Measurements from ENCODE around the gene LEPROT. TPM values are rescaled to one million over a fixed set of nuclear protein-coding genes. Genes with fewer than 3 reads are reported as not detected.
"Not testable (repeated sequence)": the region's sequence is repeated elsewhere in the genome, so short reads cannot be mapped to it uniquely, and the experiment has no call there.

The LEPROT gene
- total RNA-seq, 1 donor from 2014 or later, result 33.1 TPM

DNA sequence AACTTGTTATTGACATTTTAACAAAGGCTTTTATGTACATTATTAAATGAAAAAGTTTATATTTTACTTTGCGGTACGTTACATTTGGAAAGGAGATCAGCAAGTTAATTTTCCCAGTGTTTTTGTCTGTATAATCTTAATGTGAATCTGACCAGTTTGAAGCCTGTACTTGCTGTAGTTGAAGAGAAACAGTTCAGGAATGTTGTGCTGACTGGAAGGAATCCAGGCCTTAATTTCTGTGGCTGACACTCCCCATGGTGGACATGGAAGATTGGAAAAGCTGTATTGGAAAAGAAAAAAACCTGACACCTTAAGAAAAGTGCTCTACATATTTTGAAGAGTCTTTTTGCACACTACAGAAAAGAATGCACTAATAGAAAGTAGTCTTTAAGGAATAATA is 15.5 kb downstream of the LEPROT start:
- DNase-seq (ENCODE audit: low spot score), result no peak
- ATAC-seq, result no peak

DNA sequence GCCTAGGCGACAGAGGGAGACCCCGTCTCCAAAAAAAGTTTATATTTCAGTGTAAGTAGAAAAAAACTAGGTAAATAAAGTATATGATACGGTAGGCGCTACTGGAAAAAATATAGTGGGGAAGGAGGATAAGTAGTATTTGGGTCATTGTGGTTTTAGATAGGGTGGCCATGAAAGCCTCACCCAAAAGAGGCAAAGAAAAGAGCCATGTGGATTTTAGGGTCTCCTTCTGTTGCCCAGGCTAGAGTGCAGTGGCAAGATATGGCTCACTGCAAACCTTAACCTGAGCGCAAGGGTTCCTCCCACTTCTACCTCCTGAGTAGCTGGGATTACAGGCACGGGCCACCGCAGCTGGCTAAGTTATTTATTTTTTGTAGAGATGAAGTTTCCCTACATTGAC is 17.1 kb downstream of the LEPROT start:
- ATAC-seq (no peak), DNase-seq (ENCODE audit: low spot score) (no peak)

DNA sequence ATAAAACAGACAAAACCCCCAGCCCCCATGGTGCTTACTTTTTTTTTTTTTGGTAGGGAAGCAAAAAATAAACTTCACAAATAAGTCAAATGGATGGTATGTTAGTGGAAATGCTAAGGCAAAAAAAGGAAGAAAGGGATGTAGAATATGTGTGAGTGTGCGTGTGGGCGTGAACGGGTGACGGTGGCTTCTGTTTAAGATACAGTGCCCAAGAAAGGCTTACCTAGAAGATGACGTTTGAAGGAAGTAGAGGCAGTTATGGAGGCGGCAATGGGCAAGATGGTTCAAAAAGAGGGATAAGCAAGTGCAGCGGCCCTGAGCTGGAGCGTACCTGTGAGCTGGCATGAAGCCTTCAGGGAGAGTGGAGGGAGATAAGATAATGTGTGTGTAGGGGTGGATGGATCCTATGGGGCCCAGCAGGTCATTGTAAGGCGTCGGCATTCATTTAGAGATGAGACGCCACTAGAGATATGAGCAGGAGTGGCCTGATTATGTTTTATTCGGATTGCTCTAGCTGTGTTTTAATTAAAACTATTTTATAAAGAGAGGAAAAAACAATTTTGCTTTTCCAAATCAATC is 19.9 kb downstream of the LEPROT start:
- ATAC-seq (no peak), DNase-seq (ENCODE audit: low spot score) (no peak)

DNA sequence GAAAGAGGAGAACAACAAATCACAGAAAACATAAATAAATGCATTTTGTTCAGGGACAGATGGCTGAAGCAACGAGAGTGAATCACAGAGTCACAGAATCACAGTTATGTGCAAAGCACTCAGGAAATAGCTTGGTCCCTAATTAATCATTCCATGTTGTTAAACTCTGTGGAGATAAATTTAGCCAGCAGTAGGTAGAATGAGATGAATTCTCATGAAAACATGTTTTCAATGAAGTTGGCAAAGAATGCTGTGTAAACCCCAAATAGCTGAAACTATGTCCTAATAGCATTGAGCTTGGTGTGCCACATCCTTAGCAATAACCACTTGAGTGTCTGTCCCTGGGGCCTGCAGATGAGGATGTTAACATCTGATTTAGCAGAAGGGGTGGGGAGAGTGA is 20.4 kb downstream of the LEPROT start:
- ATAC-seq (no peak), DNase-seq (ENCODE audit: low spot score) (no peak)

DNA sequence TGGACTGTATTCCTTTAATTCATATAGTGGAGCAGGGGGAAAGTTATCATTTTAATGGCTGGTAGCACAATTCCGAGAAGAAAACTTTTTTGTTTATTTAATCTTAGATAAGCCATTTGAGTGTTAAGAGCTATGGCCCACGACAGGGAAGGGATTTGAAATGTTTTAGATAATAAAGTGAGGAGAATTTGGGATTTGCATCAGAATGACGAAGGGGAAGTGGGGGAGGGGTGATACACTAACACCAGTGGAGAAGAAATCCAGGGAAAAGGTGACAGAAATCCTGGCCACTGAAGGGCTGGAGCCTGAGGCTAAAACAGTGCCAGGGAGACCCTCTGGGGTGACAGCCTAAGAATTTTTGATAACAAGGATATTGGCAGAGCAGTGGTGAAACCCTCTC is 21.0 kb downstream of the LEPROT start:
- DNase-seq (ENCODE audit: low spot score) (no peak), ATAC-seq (no peak)

DNA sequence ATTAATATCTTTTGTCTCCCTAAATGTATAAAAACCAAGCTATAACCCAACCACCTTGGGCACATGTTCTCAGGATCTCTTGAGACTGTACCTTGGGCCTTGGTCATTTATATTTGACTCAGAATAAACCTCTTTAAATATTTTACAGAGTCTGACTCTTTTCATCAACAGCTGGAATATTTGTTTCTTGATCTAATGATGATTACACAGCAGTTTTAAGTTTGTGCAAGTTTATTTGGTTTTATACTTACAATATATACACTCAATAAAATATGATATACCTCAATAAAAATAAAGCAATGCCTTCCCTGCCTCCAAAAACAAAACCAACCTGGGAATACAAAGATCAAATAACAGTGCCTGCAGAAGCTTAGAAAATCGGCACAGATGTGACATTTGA is 22.0 kb downstream of the LEPROT start:
- ATAC-seq, result no peak
- no peak for DNase-seq (ENCODE audit: low spot score)

DNA sequence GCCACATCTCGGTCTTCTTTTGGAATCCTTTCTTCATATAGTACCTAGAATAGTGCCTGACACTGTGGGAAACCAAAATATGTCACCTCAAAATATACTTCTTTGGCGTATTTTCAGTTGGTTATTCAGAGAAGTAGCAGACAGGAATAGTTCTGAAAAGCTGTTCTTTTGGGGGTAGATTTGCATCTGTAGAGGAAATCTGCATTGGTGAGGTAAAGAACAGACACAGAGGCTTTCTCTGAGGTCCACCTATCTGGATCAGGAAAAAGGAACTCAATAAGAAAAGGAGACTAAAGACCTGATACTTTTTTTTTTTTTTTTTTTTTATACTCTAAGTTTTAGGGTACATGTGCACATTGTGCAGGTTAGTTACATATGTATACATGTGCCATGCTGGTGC is 23.2 kb downstream of the LEPROT start:
- no peak for ATAC-seq
- no peak for DNase-seq (ENCODE audit: low spot score)

DNA sequence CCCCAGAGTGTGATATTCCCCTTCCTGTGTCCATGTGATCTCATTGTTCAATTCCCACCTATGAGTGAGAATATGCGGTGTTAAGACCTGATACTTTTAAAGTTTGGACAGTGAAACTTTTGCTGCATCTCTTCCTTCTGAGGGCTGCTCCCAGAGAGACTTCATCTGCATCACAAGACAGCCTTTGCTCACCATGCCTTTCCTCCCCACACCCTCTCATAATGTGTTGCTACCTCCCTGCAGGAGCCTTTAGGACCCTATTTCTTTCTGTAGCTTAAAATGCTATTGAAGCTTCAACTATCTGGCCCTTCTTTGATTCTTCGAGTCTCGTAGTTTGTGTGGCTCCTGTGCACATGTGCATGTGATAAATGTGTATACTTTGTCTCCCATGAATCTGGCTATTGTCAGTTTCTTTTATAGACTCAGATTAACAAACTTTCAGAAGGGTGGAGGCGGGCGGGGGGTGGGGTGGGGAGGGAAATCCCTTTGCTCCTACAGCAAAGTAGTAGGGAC is 23.7 kb downstream of the LEPROT start:
- no peak for DNase-seq (ENCODE audit: low spot score)
- no peak for ATAC-seq

DNA sequence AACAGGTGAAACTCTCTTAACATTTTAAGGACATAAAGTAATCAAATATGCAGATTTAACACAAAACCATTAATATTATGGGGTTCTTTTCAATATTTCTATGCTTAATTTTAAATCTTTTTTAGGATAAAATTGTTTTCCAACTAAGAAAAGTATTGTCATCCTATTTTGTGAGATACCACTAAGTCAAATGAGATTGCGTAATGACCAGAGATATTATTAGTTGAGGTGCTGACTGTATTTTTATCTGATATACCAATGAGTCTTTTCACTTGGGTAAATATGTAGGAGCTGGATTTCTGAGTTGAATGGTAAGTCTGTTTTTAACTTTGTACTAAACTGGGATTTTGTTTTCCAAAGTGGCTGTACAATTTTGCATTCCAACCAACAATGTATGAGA is 25.4 kb downstream of the LEPROT start:
- ATAC-seq (no peak), DNase-seq (ENCODE audit: low spot score) (no peak)

DNA sequence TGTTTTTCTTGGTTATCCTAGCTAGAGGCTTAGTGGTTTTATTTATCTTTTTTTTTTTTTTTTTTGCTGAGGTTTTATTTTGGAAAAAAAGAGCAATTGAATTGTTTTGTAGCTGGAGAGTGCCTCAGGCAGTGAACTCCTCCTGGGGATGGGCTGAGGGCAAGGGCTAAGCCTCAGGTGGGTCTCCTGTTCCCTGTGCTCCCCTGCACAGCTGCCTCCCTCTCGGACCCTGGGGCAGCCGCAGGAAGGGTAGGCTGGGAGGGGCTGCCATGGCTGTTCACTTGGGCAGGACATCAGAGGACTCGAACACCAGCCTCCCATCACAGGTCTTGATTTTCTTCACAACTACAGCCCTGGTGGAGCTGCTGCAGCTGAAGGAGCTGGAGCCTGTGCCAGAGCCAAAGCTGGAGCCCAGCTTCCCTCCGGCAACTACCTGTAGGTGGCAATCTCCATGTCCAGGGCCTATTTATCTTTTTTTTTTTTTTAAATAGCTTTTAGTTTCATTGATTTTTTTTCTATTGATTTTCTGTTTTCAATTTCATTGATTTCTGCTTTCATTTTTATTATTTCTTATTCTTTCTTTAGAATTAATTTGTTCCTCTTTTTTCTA is 28.9 kb downstream of the LEPROT start:
- ATAC-seq (peak; percentile 76), DNase-seq (ENCODE audit: low spot score) (no peak)

DNA sequence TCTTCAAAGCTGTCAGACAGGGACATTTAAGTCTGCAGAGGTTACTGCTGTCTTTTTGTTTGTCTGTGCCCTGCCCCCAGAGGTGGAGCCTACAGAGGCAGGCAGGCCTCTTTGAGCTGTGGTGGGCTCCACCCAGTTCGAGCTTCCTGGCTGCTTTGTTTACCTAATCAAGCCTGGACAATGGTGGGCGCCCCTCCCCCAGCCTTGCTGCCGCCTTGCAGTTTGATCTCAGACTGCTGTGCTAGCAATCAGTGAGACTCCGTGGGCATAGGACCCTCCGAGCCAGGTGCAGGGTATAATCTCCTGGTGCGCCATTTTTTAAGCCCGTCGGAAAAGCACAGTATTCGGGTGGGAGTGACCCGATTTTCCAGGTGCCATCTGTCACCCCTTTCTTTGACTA is 35.2 kb downstream of the LEPROT start:
- ATAC-seq; DNase-seq (ENCODE audit: low spot score): not testable (repeated sequence)

DNA sequence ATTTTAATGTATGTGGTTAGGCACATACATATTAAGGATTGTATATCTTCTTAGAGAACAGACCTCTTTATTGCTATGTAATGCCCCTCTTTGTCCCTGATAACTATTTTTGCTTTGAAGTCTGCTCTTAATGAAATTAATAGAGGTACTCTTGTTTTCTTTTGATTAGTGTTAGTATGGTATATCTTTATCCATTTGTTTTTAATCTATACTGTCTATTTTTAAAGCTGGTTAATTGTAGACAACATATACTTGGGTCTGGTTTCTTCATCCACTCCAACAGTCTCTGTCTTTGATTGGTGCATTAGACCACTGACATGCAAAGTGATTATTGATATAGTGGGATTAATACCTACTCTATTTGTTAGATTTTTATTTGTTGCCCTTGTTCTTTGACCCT is 36.0 kb downstream of the LEPROT start:
- ATAC-seq (no peak), DNase-seq (ENCODE audit: low spot score) (no peak)

DNA sequence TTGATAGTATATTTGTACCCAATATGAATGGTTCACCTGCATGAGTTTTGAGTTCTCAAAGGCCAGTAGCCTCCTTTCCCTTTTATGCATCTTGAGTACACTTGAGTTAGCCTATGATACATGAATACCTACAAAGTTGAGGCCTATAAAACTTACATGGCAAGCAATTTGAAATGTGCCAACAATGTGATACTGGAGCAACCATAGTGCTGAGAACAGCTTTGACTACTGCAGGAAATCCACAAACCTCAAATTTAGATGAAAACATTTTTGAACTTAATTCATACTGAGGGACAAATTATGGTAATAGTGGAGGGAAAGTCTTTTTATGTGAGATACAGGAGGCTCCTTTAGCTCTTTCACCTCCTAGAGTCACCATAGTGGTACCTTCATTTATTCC is 37.4 kb downstream of the LEPROT start:
- no peak for ATAC-seq
- no peak for DNase-seq (ENCODE audit: low spot score)

DNA sequence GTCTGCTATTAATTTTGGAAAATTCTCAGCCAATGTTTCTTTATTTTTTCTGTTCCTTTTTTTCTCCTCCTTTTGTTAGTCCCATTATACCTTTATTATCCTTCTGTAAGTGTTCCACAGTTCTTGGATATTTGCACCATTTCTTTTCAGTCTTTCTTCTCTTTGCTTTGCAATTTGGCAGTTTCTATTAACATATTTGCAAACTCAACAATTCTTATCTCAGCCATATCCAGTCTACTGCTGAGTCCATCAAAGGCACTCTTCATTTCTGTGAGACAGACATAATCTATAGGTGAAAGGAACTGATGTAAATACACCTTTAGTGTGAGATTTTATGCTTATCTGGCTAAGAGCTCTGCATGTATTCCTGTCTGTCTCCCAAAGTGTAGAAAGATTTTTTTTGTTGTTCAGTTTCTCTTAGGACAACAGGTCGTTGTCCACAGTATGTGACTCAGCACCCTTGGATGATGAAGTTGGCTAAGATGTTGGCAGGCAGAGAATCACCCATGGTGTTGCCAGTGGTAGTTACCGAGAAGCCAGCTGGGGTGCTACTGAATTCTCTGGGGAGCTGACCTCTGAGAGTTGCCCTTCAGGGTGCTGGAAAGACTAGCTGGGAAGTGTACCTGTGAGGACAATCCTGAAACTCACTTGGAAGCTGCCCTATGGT is 38.4 kb downstream of the LEPROT start:
- DNase-seq (ENCODE audit: low spot score) (no peak), ATAC-seq (peak; percentile 65)

DNA sequence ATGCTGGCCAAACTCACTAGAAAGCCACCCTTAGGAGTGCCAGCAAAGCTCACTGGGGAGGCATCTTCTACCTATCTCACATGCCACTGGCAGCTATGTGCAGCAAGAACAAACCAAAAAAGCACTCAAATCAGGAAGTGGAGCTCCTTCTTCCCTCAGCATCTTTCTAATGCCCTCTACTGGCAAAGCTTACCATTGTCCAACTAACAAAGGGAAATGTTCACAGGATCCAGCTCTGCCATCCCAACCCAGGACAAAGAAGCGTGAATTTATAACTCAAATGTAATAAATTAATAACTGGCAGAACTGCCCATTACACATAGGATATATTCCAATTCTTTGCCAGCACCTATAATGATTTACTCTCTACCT is 38.9 kb downstream of the LEPROT start:
- ATAC-seq, result peak; percentile 89
- no peak for DNase-seq (ENCODE audit: low spot score)

DNA sequence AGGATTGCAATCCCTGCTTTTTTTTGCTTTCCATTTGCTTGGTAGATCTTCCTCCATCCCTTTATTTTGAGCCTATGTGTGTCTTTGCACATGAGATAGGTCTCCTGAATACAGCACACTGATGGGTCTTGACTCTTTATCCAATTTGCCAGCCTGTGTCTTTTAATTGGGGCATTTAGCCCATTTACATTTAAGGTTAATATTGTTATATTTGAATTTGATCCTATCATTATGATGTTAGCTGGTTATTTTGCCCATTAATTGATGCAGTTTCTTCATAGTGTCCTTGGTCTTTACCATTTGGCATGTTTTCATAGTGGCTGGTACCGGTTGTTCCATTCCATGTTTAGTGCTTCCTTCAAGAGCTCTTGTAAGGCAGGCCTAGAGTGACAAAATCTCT is 45.4 kb downstream of the LEPROT start:
- not testable (repeated sequence) for ATAC-seq; DNase-seq (ENCODE audit: low spot score)

DNA sequence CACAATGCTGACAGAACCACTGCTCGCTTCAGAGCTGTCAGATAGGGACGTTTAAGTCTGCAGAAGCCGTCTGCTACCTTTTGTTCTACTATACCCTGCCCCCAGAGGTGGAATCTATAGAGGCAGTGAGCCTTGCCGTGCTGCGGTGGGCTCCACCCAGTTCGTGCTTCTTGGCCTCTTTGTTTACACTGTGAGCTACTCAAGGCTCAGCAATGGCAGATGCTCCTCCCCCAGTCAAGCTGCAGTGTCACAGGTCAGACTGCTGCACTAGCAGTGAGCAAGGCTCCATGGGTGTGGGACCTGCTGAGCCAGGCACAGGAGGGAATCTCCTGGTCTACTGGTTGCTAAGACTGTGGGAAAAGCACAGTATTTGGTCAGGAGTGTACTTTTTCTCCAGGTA is 47.1 kb downstream of the LEPROT start:
- ATAC-seq (no peak), DNase-seq (ENCODE audit: low spot score) (no peak)

DNA sequence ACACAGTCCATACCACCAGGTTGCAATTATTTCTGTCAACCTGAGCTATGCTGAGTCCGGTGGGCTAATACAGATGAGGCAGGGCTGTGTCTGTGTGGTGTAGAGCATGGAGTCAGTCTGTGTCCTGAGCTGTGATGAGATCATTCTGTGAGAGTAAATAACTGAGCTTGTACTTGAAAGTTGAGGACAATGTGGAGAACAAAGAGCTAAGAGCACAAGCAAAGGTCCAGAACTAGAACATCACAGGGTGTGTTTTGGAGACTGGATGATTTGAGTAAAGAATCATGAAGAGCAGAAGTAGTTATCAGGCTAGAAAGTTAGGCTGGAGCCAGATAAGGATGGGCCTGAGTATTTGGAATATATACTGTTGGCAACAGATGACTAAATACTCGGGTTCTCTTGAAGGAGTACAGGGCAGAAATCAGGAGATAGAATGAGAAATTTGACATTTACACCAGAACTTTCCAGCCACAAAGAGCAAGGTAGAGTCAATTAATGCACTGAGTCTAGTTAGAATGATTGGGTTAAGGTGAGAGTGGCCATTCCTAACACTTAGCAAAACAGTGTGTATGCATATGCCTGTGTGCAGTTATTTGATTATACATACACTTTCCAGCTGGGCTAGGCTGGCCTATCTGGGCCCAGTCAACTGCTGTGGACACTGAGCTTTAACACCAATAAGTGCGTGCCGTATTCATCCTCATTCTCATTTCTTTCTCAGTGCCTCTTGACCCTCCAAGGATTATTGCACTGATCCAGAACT is 48.8 kb downstream of the LEPROT start:
- DNase-seq (ENCODE audit: low spot score) (no peak), ATAC-seq (peak; percentile 10)

DNA sequence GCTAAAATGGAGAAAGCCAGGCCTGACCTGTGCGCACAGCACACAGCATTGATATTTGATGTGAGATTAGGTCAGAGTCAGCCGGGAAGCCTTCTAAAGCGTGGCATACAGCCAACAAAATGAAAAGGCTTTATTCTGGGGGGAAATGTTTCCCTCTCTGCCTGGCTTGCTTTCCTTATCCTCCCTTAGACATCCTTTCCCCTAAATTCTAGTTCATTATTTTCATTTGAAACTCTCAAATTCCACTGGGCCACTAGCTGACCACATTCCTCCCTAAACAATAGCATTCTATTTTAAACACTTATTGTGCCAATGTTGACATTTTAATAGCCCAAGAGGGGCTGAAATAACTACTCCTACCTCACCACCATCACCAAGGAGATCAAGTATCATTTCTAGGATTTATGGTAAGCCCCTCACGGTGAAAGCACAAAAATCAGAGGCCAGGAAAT is 49.4 kb downstream of the LEPROT start:
- peak; percentile 29 for ATAC-seq

DNA sequence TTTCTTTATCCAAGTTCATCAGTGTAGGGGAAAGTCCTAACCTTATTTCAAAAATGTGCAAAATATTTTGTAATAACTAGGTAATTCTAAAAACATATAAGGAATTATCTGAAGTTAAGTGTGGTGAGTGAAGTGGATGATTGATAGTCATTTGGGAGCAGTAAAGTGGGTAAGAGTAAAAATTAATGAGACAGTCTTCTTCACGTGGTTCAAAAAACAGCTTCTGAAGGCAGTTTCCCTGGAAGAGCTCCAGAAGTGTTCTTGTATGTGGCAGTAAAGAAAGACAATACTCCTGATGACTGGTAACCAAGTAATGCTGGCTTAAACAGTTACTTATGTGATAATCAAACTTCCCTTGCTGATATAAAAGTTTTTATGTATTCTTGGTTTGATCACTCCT is 50.3 kb downstream of the LEPROT start:
- no peak for DNase-seq (ENCODE audit: low spot score)
- ATAC-seq, result no peak

More for the DNA sequence above, 49.4 kb downstream of the LEPROT start:
- no peak for DNase-seq (ENCODE audit: low spot score)

DNA sequence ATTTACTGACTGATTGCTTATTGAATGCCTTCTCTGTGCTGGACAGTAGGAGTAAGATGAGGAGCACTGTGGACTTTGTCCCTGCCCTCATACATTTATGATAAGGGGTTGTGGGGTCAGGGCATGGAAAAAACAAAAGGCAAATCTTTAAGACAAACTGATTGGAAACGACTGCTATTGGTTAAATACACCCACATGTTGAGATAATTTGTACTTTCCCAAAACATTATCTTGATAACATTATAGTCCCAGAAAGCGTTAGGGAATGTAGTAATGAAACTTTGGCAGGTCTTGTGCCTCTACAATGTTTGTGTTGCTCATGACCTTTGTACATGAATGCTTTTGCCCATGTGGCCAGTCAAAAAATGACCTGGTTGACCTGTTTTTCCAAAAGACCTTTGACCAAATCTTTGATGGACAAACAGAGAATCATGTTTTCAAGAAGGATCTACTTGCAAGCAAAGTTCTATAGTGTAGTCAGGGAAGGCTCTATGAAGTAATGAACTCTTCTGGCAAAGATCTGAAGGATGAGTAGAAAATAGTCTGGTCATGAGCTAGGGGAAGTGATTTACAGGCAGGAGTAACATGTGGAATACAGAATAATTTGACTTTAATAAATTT is 50.9 kb downstream of the LEPROT start:
- peak; percentile 81 for ATAC-seq
- DNase-seq (ENCODE audit: low spot score), result peak; percentile 73
